Mucosa of descending colon (tissue), 3 donors: Measurements from ENCODE around the gene NRN1L. TPM values are rescaled to one million over a fixed set of nuclear protein-coding genes. Genes with fewer than 3 reads are reported as not detected.
"Not testable (repeated sequence)": the region's sequence is repeated elsewhere in the genome, so short reads cannot be mapped to it uniquely, and the experiment has no call there.

Experiments
- ATAC-seq: fragments of 200-7000 bp; cut with Tn5 transposase; one replicate; pipeline ENCODE4 v1.9.1; 2020; ENCODE audit warnings: mild to moderate bottlenecking, moderate library complexity
- DNase-seq, 3 donors: peaks; one replicate each; pipeline ENCODE4 v3.0.0-alpha.2; 2020
- H3K36me3 ChIP-seq: fragments of 200-600 bp; one replicate; pipeline ENCODE4 v1.8.0; 2021; ENCODE audit warnings: low read depth, mild to moderate bottlenecking
- H3K4me1 ChIP-seq: fragments of 200-600 bp; one replicate; pipeline ENCODE4 v1.8.0; 2021; ENCODE audit warnings: low read depth, mild to moderate bottlenecking
- H3K4me3 ChIP-seq: fragments of 200-600 bp; one replicate; pipeline ENCODE4 v1.8.0; 2021; ENCODE audit warnings: mild to moderate bottlenecking
- H3K9me3 ChIP-seq: fragments of 200-600 bp; one replicate; pipeline ENCODE4 v1.8.0; 2021; ENCODE audit warnings: mild to moderate bottlenecking
- intact Hi-C, 2 donors: fragments of 100-400 bp; cut with DNase I in 1 of 2; cut with micrococcal nuclease in 1 of 2; formaldehyde crosslinking; loops; one replicate each; pipeline versions ENCODE4 v1.11.0 to v1.11.1; 2022; cut with DNase I, micrococcal nuclease
- long read RNA-seq, 2 donors: library from polyadenylated mRNA; unstranded; transcript quantifications; one replicate each; pipeline ENCODE4 v2.0.0, GENCODE V29; 2019 to 2021
- total RNA-seq, 3 donors: library from RNA; stranded (reverse); fragmentation: NEBNext Ultra II Directional in 2 of 3; extraction: Animal tissue kit (Norgen Biotek cat#: 25700) in 2 of 3; gene quantifications; one replicate each; pipeline versions ENCODE4 v1.2.1 to v1.2.4, GENCODE V29; 2021 to 2023
- TF ChIP-seq, protein P1 (sequence below): fragments of 200-600 bp; IDR thresholded peaks from one replicate; pipeline ENCODE4 v1.8.0; 2022; ENCODE audit warnings: antibody characterized with exemption, mild to moderate bottlenecking
- donor health status: DM: no; HTN: no; CAD: no; lungs with moderate emphysema.
- donor health status: DM: no; HTN: no; CAD: no.
- donor health status: DM: no; HTN: yes; CAD: no.

NRN1L gene
- under 1 TPM in 2 of 3 donors, not detected in 1; 0.49 to 0.99 TPM for total RNA-seq
- long read RNA-seq, donor 1 = 0 reads
- long read RNA-seq, donor 2 = 0 reads

DNA sequence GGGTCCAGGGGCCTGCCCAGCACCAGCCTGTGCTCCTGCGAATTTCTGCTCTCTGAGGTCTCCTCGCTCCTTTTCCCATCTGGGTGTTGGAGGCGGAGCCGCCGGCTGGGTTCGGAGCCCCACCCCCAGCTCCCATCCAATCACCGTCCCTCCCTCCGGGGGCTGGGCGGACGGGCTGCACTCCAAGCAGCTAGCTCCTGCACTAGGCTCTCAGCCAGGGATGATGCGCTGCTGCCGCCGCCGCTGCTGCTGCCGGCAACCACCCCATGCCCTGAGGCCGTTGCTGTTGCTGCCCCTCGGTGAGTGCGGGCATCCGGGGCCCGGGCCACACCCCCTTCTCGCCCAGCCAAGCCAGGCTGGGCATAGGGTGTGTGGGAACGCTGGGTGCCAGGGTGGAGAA lies at the start of gene NRN1L:
Gene NRN1L, plus strand, starts transcription at position 202 of the 400 bp plus-strand sequence. Its CDS starts 19 bp downstream, at position 221.
- TF ChIP-seq, protein P1, sequence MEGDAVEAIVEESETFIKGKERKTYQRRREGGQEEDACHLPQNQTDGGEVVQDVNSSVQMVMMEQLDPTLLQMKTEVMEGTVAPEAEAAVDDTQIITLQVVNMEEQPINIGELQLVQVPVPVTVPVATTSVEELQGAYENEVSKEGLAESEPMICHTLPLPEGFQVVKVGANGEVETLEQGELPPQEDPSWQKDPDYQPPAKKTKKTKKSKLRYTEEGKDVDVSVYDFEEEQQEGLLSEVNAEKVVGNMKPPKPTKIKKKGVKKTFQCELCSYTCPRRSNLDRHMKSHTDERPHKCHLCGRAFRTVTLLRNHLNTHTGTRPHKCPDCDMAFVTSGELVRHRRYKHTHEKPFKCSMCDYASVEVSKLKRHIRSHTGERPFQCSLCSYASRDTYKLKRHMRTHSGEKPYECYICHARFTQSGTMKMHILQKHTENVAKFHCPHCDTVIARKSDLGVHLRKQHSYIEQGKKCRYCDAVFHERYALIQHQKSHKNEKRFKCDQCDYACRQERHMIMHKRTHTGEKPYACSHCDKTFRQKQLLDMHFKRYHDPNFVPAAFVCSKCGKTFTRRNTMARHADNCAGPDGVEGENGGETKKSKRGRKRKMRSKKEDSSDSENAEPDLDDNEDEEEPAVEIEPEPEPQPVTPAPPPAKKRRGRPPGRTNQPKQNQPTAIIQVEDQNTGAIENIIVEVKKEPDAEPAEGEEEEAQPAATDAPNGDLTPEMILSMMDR = no peak
- DNase-seq (peak; percentile 73 to 80 (median 80)), ATAC-seq (peak; percentile 64)
- intact Hi-C loops = loop anchor here in 1 of 2 donors (10.0 kb wide), 1 partner anchor 50 kb away; the partner anchor contains the start of genes CTRL and PSMB10
- Histone ChIP-seq H3K36me3 (peaks cover 4% of the 10 kb centered on the region), H3K9me3 (no peaks in the 10 kb centered on the region), H3K4me1 (no peaks in the 10 kb centered on the region), H3K4me3 (no peak within 1 kb of the TSS)

DNA sequence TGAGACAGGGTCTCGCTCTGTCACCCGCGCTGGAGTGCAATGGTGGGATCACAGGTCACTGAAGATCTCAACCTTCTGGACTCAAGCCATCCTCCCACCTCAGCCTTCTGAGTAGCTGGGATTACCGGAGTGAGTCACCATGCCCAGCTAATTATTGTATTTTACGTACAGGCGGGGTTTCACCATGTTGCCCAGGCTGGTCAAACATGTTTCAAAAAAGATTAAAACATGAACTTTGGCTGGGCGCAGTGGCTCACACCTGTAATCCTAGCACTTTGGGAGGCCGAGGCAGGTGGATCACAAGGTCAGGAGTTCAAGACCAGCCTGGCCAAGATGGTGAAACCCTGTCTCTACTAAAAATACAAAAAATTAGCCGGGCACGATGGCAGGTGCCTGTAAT lies 47.5 kb upstream of the NRN1L start:
- intact Hi-C loops, H3K9me3 ChIP-seq, ATAC-seq, DNase-seq, H3K4me3 ChIP-seq, H3K36me3 ChIP-seq: not testable (repeated sequence)
- H3K4me1 ChIP-seq = peaks cover 16% of the 10 kb centered on the region

DNA sequence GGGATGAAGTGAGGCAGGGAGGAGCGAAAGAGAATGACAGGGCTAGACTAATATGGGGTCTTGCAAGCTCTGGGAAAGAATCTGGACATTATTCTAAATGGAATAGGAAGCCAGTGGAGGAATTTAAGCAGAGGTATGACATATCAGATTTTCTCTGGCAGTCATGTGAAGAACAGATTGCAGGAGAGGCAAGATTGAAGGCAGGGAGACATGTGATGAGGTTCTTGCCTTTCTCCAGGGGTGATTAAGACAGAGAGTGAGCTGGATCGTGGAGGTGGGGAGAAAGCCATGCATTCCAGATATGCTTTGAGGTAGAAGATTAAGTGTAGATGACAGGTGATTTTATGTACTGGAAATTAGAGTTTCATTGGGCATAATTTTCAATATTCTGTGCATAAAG lies 46.9 kb upstream of the NRN1L start:
- ATAC-seq = no peak
- Histone ChIP-seq H3K9me3 (no peaks in the 10 kb centered on the region), H3K36me3 (peaks cover 3% of the 10 kb centered on the region), H3K4me1 (peaks cover 11% of the 10 kb centered on the region), H3K4me3 (no peak overlapping the region)
- TF ChIP-seq, protein P1 = no peak
- DNase-seq = no peak
- intact Hi-C loops = no loop called here

DNA sequence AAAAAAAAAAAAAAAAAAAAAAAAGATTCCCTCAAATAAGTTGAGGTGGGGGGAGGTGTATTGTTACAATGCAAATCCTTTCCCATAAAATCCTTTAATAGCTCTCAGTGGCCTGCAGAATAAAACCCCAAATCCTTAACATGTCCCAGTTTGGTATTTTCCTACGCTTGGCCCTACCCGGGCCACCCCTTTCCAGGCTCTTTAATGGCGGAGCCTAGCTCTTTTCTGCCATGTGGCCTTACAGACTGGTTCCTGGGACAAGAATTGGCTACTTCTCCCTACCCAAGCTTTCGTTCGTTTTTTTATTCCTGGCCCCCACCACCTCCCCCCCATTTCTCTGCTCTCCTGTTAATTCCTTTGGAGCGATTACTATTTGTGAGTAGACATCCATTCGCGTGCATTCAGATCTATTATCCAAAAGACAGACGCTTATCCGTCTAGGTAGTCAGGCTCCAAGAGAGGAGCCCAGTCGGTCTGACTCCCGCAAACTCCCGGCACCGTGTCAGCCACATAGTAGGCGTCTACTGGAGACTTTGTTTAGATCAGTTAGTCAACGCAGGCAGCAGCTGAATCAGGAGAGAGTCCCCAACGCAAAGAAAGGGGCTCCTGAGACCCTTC lies 43.4 kb upstream of the NRN1L start:
- Histone ChIP-seq H3K4me3 (peak overlapping the region; percentile 46), H3K36me3 (no peaks in the 10 kb centered on the region), H3K4me1 (peaks cover 30% of the 10 kb centered on the region), H3K9me3 (no peaks in the 10 kb centered on the region)
- DNase-seq = no peak
- no peak for ATAC-seq
- intact Hi-C loops = no loop called here
- TF ChIP-seq, protein P1 = no peak

DNA sequence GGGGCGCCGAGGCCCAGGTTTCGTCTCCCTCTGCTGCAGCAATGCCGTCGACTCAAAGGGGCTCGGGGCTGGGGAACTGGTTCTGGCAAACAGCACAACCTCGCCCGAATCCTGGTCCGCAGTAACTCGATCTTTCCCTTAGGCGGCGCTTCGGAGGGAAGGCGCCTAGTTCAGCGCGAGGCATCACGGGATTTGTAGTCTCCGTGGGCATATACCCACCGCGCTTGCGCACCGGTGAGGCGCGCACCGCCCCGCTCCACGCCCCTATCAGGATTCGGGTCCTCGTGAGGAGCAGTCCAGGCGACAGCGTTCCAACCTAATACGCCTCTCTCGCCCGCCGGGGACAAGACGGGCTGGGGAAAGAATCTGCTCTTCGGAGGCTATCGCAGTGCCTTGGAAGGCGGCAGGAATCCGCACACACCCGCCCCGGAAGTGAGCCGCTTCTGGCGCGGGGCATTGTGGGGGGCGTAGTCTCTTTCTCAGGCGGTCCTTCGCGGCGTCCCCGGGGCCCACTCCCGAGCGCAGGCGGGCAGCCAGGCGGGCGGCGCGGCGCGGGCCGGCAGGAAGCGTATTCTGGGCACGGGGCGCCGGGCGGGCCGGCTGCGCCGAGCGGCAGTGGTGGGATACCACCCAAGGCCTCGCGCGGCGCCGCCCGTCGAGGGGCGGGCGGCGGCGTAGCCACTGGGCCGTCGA lies 42.7 kb upstream of the NRN1L start, which contains the start of gene THAP11:
Gene THAP11, plus strand, starts transcription at position 505 of the 693 bp plus-strand sequence. CDS start 235 bp downstream, outside the sequence.
- DNase-seq (peak; percentile 94 to 96 (median 96)), ATAC-seq (peak; percentile 80)
- TF ChIP-seq, protein P1 = peak; percentile 82
- no peaks in the 10 kb centered on the region for H3K9me3 ChIP-seq
- intact Hi-C loops = no loop called here
- H3K4me3 ChIP-seq = peak within 1 kb of the TSS; percentile 46
- peaks cover 30% of the 10 kb centered on the region for H3K4me1 ChIP-seq
- no peaks in the 10 kb centered on the region for H3K36me3 ChIP-seq
